ENCODE results near the gene JPT2.

The JPT2 gene

DNA sequence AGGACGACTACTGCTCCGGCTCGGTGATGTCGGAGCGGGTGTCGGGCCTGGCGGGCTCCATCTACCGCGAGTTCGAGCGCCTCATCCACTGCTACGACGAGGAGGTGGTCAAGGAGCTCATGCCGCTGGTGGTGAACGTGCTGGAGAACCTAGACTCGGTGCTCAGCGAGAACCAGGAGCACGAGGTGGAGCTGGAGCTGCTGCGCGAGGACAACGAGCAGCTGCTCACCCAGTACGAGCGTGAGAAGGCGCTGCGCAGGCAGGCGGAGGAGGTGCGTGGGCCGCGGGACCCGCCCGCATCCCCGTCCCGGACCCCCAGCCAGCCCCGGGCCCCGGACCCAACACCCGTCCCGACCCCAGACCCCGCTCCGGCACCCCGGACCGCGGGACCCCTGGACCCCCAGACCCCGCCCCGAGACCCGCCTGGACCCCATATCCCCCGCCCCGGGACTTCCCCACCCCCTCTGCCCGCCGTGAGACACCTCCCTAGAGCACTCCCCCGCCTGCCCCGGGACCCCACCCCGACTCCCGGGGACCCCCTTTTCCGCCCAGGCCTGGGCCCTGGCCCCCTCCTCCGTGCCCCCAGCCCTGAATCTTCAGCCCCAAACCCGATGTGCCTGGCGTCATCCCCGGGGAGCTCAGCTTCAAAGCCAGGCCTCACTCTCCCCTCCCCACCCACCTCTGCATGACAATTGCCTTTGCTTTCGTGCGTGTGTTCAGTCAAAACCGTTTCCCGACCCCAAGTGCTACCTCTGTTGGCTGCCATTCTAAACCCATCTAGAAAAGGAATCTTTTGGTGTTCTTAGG is 28.5 kb downstream of the JPT2 start:
- Histone ChIP-seq H3K9me3 (ENCODE audit: control insufficient read depth, insufficient read depth, low read depth, low read length) (no peaks in the 10 kb centered on the region), H3K4me3 (ENCODE audit: low read depth, low read length) (peak overlapping the region; percentile 94), H3K4me1 (ENCODE audit: control insufficient read depth, insufficient read depth, low read length) (peaks cover 11% of the 10 kb centered on the region; the same call in 1 of the 2 replicates), H3K27ac (ENCODE audit: extremely low read depth, low read depth, low read length) (peak overlapping the region; percentile 83; the same call in 1 of the 2 replicates), H3K36me3 (ENCODE audit: control insufficient read depth in 2 of 2, insufficient read depth in 1 of 2, low read length in 2 of 2) (peaks cover 3 to 28% of the 10 kb centered on the region in 2 experiments; a peak in 2 of 3 replicates)
- CTCF ChIA-PET = interaction anchor here (0.6 to 1.4 kb wide), 14 partner anchors 9 to 354 kb away, joined by 3 to 9 read pairs (median 4); partner anchors contain the start of genes JPT2, NUBP2 and SPSB3
- POLR2A ChIA-PET = interaction anchor here (0.6 to 3.1 kb wide), 20 partner anchors 9 to 1027 kb away, joined by 3 to 44 read pairs (median 4); partner anchors contain the start of genes EME2, JPT2, MRPS34 and NUBP2
- TF ChIP-seq ZNF501 (tag by site-specific recombination; IDR thresholded peaks at IDR 0.05) (no peak), ZNF837 (tag by site-specific recombination; IDR thresholded peaks at IDR 0.05) (0 out of 2 replicates have a peak, but pooled peaks have one; percentile 60), ZBTB1 (tag by site-specific recombination; IDR thresholded peaks at IDR 0.05) (0 out of 2 replicates have a peak, but pooled peaks have one; percentile 28), ZFP37 (tag by site-specific recombination; IDR thresholded peaks at IDR 0.05) (0 out of 2 replicates have a peak, but pooled peaks have one; percentile 15), ZNF792 (tag by site-specific recombination; IDR thresholded peaks at IDR 0.05) (0 out of 2 replicates have a peak, but pooled peaks have one; percentile 56), ZNF2 (tag by site-specific recombination; IDR thresholded peaks at IDR 0.05) (0 out of 2 replicates have a peak, but pooled peaks have one; percentile 16), ZFHX2 (tag by site-specific recombination; conservative IDR thresholded peaks at IDR 0.05) (peak; percentile 82), CTCF (tag by site-specific recombination; IDR thresholded peaks at IDR 0.05) (0 out of 2 replicates have a peak, but pooled peaks have one; percentile 7), KLF16 (tag by site-specific recombination; IDR thresholded peaks at IDR 0.05) (peak; percentile 42), ZNF621 (tag by site-specific recombination; IDR thresholded peaks at IDR 0.05) (no peak), ZNF146 (tag by site-specific recombination; IDR thresholded peaks at IDR 0.05) (no peak; the same call in 1 of the 2 replicates), KLF8 (tag by site-specific recombination; IDR thresholded peaks at IDR 0.05) (no peak), ZNF140 (tag by site-specific recombination; IDR thresholded peaks at IDR 0.05) (no peak), ZNF10 (tag by site-specific recombination; IDR thresholded peaks at IDR 0.05) (no peak; the same call in 1 of the 2 replicates), ZBTB26 (tag by site-specific recombination; optimal IDR thresholded peaks at IDR 0.05) (peak; percentile 76), ZNF266 (tag by site-specific recombination; IDR thresholded peaks at IDR 0.05; ENCODE audit: low read depth) (no peak), ZXDB (tag by site-specific recombination; IDR thresholded peaks at IDR 0.05) (no peak; the same call in 1 of the 2 replicates), MYNN (tag by site-specific recombination; IDR thresholded peaks at IDR 0.05; ENCODE audit: borderline replicate concordance) (peak; percentile 18; the same call in 1 of the 2 replicates), ZNF600 (tag by site-specific recombination; IDR thresholded peaks at IDR 0.05) (peak; percentile 23), KLF7 (tag by site-specific recombination; IDR thresholded peaks at IDR 0.05; ENCODE audit: borderline replicate concordance) (0 out of 2 replicates have a peak, but pooled peaks have one; percentile 38), REPIN1 (tag by site-specific recombination; IDR thresholded peaks at IDR 0.05; ENCODE audit: low read depth) (peak; percentile 66; the same call in 1 of the 2 replicates), ZNF398 (tag by site-specific recombination; IDR thresholded peaks at IDR 0.05) (no peak), ZNF335 (tag by site-specific recombination; conservative IDR thresholded peaks at IDR 0.05) (peak; percentile 64), ZNF16 (tag by site-specific recombination; IDR thresholded peaks at IDR 0.05; ENCODE audit: low read depth) (no peak)
- TF ChIP-seq, protein P1, sequence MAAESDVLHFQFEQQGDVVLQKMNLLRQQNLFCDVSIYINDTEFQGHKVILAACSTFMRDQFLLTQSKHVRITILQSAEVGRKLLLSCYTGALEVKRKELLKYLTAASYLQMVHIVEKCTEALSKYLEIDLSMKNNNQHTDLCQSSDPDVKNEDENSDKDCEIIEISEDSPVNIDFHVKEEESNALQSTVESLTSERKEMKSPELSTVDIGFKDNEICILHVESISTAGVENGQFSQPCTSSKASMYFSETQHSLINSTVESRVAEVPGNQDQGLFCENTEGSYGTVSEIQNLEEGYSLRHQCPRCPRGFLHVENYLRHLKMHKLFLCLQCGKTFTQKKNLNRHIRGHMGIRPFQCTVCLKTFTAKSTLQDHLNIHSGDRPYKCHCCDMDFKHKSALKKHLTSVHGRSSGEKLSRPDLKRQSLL (tag by site-specific recombination; IDR thresholded peaks at IDR 0.05) = peak; percentile 99
- TF ChIP-seq, protein P2, sequence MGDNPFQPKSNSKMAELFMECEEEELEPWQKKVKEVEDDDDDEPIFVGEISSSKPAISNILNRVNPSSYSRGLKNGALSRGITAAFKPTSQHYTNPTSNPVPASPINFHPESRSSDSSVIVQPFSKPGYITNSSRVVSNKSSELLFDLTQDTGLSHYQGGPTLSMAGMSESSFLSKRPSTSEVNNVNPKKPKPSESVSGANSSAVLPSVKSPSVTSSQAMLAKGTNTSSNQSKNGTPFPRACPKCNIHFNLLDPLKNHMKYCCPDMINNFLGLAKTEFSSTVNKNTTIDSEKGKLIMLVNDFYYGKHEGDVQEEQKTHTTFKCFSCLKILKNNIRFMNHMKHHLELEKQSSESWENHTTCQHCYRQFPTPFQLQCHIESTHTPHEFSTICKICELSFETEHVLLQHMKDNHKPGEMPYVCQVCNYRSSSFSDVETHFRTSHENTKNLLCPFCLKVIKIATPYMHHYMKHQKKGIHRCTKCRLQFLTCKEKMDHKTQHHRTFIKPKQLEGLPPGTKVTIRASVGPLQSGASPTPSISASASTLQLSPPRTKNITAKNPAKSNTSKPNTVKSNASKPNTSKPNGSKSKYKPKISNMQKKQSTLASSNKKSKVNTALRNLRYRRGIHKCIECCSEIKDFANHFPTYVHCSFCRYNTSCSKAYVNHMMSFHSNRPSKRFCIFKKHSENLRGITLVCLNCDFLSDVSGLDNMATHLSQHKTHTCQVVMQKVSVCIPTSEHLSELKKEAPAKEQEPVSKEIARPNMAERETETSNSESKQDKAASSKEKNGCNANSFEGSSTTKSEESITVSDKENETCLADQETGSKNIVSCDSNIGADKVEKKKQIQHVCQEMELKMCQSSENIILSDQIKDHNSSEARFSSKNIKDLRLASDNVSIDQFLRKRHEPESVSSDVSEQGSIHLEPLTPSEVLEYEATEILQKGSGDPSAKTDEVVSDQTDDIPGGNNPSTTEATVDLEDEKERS (tag by site-specific recombination; IDR thresholded peaks at IDR 0.05) = no peak
